ENCODE results near the gene TRIM65. TPM values are rescaled to one million over a fixed set of nuclear protein-coding genes. Genes with fewer than 3 reads are reported as not detected.

The TRIM65 gene
- total and polyA plus RNA-seq, 2 of the 13 experiments (the other 11 are each of a cell fraction or from before 2014, with no cell fraction given) = 10.3 to 22.4 TPM

DNA sequence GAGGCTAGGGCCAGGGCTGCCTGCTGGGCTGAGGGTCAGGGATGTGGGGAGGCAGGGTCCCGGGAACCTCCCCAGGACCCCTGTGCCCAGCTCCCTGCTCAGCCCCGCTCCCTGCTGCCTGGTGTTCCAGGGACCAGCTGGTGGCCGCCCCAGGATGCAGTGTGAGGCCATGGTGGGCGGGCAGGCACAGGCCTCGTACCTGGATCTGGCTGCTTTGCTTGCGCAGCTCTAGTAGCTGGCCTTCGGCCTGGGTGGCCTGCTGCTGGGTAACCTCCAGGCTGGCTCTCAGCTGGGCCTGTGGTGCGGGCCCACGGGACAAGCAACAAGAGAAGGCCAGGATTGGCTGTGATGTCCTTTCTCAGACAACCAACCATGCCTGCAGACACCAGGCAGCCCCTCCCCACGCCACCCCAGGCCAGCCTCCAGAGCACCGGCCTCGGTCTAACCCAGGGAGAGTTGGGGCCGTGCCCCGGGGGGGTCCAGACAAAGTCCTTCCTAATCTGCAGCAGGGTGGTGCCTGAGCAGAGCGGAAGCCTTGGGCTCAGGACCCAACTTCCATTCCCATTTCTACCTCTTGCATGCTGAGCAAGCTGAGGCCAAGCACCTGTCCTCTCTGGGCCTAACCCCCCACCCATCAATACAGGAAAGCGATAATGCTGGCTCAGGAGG lies 4.1 kb downstream of the TRIM65 start (continued):
- TF ChIP-seq, protein P1, sequence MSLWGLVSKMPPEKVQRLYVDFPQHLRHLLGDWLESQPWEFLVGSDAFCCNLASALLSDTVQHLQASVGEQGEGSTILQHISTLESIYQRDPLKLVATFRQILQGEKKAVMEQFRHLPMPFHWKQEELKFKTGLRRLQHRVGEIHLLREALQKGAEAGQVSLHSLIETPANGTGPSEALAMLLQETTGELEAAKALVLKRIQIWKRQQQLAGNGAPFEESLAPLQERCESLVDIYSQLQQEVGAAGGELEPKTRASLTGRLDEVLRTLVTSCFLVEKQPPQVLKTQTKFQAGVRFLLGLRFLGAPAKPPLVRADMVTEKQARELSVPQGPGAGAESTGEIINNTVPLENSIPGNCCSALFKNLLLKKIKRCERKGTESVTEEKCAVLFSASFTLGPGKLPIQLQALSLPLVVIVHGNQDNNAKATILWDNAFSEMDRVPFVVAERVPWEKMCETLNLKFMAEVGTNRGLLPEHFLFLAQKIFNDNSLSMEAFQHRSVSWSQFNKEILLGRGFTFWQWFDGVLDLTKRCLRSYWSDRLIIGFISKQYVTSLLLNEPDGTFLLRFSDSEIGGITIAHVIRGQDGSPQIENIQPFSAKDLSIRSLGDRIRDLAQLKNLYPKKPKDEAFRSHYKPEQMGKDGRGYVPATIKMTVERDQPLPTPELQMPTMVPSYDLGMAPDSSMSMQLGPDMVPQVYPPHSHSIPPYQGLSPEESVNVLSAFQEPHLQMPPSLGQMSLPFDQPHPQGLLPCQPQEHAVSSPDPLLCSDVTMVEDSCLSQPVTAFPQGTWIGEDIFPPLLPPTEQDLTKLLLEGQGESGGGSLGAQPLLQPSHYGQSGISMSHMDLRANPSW (CRISPR knock-in tag; IDR thresholded peaks at IDR 0.05; ENCODE audit: borderline replicate concordance) = peak; percentile 43; the same call in 1 of the 2 replicates
- TF ChIP-seq ZNF430 (CRISPR knock-in tag; IDR thresholded peaks at IDR 0.05) (peak; percentile 48; the same call in 1 of the 2 replicates), YY1 (IDR thresholded peaks at IDR 0.05; ENCODE audit: insufficient read depth, insufficient replicate concordance, low read depth, low read length) (peak; percentile 57), ZNF484 (CRISPR knock-in tag; IDR thresholded peaks at IDR 0.05; ENCODE audit: borderline replicate concordance, low read depth) (no peak), ZFYVE20 (CRISPR knock-in tag; IDR thresholded peaks at IDR 0.05; ENCODE audit: borderline replicate concordance, low read depth) (no peak), ZNF367 (CRISPR knock-in tag; IDR thresholded peaks at IDR 0.05; ENCODE audit: borderline replicate concordance) (no peak), EP300 (IDR thresholded peaks at IDR 0.05; ENCODE audit: low read depth in 2 of 2, low read length in 2 of 2) (no peak), EP300 (CRISPR knock-in tag; IDR thresholded peaks at IDR 0.05; ENCODE audit: borderline replicate concordance) (0 out of 2 replicates have a peak, but pooled peaks have one; percentile 8), SP140L (CRISPR knock-in tag; IDR thresholded peaks at IDR 0.05; ENCODE audit: borderline replicate concordance) (no peak), ISX (CRISPR knock-in tag; conservative IDR thresholded peaks at IDR 0.05) (0 out of 2 replicates have a peak, but pooled peaks have one; percentile 28), ATM (IDR thresholded peaks at IDR 0.05; ENCODE audit: borderline replicate concordance) (no peak), ZNF788 (CRISPR knock-in tag; IDR thresholded peaks at IDR 0.05; ENCODE audit: borderline replicate concordance) (peak; percentile 81), ZNF781 (CRISPR knock-in tag; IDR thresholded peaks at IDR 0.05; ENCODE audit: borderline replicate concordance, not compliant biosample characterization) (peak; percentile 21), SOX5 (CRISPR knock-in tag; IDR thresholded peaks at IDR 0.05; ENCODE audit: borderline replicate concordance) (no peak; the same call in 1 of the 2 replicates), ZNF326 (CRISPR knock-in tag; IDR thresholded peaks at IDR 0.05; ENCODE audit: borderline replicate concordance) (peak; percentile 96), ZNF235 (CRISPR knock-in tag; IDR thresholded peaks at IDR 0.05; ENCODE audit: borderline replicate concordance) (0 out of 2 replicates have a peak, but pooled peaks have one; percentile 33), MATR3 (CRISPR knock-in tag; IDR thresholded peaks at IDR 0.05) (peak; percentile 44; the same call in 1 of the 2 replicates), ZFX (CRISPR knock-in tag; IDR thresholded peaks at IDR 0.05; ENCODE audit: low read depth) (peak; percentile 99), KDM3A (CRISPR knock-in tag; IDR thresholded peaks at IDR 0.05; ENCODE audit: low read depth) (peak; percentile 55; the same call in 1 of the 2 replicates)
- TF ChIP-seq, protein P2, sequence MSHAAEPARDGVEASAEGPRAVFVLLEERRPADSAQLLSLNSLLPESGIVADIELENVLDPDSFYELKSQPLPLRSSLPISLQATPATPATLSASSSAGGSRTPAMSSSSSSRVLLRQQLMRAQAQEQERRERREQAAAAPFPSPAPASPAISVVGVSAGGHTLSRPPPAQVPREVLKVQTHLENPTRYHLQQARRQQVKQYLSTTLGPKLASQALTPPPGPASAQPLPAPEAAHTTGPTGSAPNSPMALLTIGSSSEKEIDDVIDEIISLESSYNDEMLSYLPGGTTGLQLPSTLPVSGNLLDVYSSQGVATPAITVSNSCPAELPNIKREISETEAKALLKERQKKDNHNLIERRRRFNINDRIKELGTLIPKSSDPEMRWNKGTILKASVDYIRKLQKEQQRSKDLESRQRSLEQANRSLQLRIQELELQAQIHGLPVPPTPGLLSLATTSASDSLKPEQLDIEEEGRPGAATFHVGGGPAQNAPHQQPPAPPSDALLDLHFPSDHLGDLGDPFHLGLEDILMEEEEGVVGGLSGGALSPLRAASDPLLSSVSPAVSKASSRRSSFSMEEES (CRISPR knock-in tag; IDR thresholded peaks at IDR 0.05) = peak; percentile 65; the same call in 1 of the 2 replicates
- TF ChIP-seq, protein P3, sequence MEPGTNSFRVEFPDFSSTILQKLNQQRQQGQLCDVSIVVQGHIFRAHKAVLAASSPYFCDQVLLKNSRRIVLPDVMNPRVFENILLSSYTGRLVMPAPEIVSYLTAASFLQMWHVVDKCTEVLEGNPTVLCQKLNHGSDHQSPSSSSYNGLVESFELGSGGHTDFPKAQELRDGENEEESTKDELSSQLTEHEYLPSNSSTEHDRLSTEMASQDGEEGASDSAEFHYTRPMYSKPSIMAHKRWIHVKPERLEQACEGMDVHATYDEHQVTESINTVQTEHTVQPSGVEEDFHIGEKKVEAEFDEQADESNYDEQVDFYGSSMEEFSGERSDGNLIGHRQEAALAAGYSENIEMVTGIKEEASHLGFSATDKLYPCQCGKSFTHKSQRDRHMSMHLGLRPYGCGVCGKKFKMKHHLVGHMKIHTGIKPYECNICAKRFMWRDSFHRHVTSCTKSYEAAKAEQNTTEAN (CRISPR knock-in tag; conservative IDR thresholded peaks at IDR 0.05) = no peak
- TF ChIP-seq, protein P4, sequence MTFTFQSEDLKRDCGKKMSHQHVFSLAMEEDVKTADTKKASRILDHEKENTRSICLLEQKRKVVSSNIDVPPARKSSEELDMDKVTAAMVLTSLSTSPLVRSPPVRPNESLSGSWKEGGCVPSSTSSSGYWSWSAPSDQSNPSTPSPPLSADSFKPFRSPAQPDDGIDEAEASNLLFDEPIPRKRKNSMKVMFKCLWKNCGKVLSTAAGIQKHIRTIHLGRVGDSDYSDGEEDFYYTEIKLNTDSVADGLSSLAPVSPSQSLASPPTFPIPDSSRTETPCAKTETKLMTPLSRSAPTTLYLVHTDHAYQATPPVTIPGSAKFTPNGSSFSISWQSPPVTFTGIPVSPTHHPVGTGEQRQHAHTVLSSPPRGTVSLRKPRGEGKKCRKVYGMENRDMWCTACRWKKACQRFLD (CRISPR knock-in tag; IDR thresholded peaks at IDR 0.05; ENCODE audit: borderline replicate concordance) = no peak

Measured in HepG2 (cell line).